NCI-H748 (cell line): ENCODE results near the gene SNX30.
A peak's percentile ranks its signal among the peaks of the same experiment; 100 is the strongest.

ENCODE experiments used
- DNase-seq: peaks from one replicate; lab custom pipeline; 2025; ENCODE audit not compliant: unreplicated experiment; lab: John Stamatoyannopoulos, UW

Gene SNX30

DNA sequence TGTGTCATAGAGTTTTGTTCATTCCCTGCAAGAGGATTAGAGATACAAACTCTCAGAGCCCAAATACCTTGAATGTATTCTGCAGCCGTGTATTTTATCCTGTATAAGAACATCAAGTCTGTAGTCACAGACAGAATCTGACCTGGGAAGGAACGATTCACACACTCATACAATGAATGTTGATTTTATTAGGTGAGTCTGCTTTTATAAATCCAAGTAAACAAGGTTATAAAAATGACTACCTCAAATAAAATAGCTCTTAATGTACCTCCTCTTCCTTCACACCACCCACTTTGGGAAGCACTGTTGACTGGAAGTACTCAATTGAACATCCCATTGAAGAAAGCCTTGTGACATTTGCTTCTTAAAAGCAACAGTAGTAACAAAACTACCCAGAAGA lies 128.2 kb downstream of the SNX30 start:
- no peak for DNase-seq

GRCh38 chr9:112880650-112881049 lies 130.1 kb downstream of the SNX30 start:
- DNase-seq = no peak

GRCh38 chr9:112881331-112881730 lies 130.8 kb downstream of the SNX30 start:
- DNase-seq = no peak

DNA sequence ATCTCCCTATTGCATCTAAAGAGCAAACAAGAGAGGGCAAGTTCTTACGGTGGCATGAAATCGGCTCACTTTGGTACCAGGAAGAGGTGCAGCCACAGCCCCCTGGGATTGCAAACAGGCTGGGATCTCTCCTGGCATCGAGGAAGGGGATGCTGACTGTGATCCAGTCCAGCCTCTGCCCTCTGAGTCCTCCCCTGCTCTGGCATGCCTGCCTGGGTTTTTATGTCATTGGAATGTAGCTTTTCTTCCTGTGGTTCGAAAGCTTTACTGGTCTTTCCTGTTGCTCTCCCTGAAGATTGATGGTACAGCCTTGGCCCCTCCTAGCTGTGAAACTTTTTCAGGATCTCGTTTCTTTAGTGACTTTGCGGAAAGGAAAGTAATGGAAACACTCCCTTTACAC lies 133.5 kb downstream of the SNX30 start:
- DNase-seq = no peak

GRCh38 chr9:112884721-112885120 lies 134.2 kb downstream of the SNX30 start:
- no peak for DNase-seq

DNA sequence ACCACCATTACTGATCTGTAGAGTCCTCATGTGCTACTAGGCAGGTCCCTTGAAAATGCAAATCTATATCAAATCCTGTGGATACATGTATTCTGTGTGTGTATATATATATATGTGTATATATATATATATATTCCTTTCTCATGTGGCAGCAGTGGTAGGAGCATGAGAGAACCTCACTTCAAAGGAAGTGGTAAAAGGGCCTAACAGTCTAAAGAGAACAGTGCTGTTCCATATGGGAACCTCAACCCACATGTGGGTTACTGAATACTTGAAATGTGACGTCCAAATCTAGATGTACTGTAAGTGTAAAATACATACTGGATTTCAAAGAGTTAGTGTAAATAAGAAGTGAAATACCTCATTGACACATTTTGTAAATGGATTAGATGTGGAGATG lies 134.8 kb downstream of the SNX30 start:
- no peak for DNase-seq

- DNase-seq = no peak
Observed at GRCh38 chr9:112886351-112886750, 135.8 kb downstream of the SNX30 start.

DNA sequence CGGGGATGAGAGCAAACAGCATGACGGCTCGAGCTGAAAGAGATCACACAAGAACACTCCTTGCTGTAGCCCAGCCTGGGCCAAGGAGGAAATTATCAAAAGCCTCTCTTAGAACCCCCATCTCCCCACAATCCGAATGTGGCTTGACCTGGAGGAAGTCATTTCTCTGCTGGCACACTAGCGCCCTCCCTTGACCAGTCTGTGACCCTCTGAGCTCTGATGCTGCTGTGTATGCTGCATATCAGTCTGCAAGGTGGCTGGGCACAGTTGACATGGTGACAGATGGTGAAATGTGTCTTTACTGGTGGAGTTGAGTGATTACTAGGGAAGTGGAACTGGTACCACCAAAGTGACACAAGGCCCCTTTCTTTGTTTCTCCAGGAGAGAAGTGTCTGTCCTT lies 136.8 kb downstream of the SNX30 start:
- DNase-seq = peak; percentile 28

DNA sequence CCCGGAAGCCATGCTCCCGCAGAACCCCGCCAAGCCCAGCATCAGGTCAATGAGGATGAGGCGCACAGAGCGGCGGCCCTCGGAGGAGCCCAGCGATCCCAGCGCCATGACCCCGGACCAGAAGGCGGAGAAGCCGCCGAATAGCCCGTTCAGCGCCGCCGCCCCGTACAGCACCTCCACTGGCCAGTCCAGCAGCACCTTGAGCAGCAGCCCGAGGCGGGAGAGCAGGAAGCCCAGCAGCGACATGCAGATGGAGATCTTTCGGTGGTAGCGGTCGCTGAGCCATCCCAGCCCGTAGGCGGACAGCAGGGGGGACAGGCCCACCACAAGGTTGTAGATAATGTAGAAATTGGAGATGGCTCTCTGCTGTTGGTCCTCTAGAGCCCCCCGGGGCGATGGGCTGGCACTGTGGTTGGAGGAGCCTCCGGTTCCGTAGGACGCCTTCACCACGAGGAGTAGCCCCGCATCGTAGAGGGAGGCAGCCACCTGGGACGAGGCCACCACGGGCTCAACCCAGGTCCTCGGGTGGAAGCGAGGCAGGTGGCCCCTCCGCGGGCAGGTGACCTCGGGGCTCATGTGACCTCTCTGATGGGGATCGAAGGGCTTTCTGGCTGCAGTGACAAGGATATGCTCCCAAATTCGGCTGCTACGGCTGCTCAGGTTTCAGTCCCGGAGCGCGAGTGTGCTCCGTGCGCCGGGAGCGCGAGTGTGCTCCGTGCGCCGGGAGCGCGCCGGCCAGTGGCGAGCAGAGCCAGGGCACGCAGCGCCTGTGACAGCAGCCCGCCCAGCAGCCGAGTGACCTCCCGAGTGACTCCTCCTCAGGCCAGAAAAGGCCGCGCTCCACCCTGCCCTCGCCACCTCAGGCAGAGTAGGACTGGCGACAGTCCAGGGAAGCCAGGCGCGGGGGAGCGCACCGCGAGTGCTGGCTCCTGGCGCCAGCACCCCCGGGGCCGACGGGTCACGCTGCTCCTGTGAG lies 139.8 kb downstream of the SNX30 start, which contains the start of gene SLC46A2:
SLC46A2 (minus strand) TSS at position 771 of the 976 bp plus-strand sequence; CDS start at position 576, 195 bp downstream.
- DNase-seq = peak; percentile 15

GRCh38 chr9:112891521-112891920 lies 141.0 kb downstream of the SNX30 start:
- no peak for DNase-seq

DNA sequence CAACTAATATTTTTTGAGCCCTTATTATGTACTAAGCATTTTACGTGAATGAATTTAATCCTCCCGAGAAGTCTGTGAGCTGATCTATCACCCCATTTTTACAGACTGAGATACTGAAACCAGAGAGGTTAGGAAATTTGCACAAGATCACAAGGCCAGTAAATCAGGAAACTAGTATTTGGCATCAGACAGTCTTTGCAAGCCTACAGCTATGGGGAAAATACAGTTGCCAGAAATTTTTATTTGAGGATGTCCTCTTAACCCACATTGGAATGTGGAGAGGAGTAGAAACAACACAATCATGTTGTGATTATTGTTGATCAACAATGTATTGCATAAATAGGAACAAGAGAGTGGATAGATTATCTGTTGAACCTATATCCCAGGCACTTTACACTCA lies 142.4 kb downstream of the SNX30 start:
- DNase-seq = no peak

DNA sequence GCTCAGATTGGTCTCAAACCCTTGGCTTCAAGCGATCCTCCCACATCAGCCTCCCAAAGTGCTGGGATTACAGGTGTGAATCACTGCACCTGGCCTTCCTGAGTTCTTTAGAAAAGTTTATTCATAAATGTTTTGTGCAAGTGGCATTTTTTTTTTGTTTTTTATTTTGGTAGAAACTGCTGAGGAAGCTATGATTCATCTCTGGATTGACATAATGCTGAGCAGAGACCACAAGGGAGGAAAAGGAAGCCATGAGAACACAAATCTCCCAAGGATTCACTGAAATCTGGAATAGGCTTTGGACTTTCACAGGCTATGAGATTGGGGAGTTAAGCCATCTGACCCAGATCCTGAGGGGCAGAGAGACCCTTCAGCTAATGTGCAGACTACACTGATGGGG lies 143.5 kb downstream of the SNX30 start:
- no peak for DNase-seq

GRCh38 chr9:112894699-112895098 lies 144.1 kb downstream of the SNX30 start:
- DNase-seq = no peak

DNA sequence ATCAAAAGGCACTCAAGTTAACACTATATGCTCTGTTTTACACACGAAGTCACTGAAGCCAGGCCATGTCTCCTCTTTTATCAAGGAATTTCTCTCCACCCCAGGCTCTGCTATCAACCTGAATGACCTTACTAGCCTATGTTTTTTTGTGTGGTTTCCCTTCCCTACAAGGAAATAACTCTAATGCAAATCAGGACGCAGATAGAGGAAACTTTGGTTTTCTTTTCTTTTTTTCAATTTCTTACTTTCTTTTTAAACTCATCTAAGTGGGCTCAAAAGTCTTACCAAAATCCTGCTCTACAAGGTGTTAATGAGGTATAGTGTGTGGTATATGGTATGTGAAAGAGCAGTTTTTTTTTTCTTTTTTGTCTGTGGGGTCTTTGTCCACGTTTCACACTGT lies 145.6 kb downstream of the SNX30 start:
- no peak for DNase-seq

DNA sequence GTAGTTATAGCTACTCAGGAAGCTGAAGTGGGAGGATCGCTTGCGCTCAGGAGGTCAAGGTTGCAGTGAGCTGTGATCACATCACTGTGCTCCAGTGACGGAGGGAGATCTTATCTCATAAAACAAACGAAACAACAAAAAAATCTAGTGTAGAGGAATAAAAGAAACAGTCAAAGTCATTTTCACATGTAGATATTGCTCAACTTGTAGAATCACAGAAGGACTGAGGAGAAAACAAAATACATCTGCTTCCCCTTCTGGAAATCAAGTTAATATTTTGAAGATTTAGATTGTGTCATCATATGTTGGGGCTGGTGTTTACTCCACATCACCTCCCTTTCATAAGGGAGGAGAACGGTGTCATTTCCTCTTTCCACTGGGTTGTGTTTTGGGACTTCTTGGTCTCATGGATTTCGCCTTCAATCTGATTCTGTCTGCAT lies 148.3 kb downstream of the SNX30 start:
- DNase-seq = no peak

GRCh38 chr9:112900488-112900887 lies 149.9 kb downstream of the SNX30 start:
- DNase-seq = no peak

GRCh38 chr9:112900901-112901300 lies 150.3 kb downstream of the SNX30 start:
- no peak for DNase-seq

DNA sequence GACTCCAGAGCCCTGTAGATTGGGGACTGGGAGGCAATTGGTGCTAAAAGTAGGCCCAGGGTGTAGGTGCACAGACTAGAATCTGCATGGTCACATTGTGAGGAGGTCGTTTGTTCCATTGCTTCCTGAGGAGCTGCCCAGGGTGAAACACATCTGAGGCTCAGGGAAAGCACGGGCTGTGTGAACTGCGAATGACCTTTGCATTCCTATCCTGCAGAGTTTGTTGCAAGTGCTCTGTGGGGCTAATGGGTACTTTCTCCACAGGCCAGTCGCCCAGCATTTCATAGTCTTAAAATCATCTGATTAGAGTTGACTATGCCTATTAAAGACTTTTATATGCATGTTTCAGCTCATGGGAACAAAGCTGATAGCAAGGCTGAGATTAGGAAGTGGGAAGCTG lies 154.5 kb downstream of the SNX30 start:
- DNase-seq = no peak

- no peak for DNase-seq
Observed at GRCh38 chr9:112911736-112912135, 161.2 kb downstream of the SNX30 start.

DNA sequence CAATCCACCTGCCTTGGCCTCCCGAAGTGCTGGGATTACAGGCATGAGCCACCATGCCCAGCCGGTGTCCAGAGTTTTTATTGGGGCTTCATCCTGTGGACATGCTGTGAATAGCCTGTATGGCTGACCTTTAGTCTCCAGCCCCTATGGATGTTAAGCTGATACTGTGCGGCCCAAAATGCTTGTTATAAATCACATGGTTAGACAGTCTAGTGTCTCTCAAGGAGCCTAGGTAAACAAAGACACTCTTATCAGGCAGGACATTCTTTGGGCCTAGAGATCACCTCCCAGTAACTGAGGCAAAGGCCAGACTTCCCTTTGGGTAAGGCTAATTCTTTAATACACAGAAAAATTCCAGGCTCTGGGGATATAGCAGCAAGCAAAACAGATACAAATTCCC lies 162.1 kb downstream of the SNX30 start:
- no peak for DNase-seq

- no peak for DNase-seq
Observed at GRCh38 chr9:112913326-112913725, 162.8 kb downstream of the SNX30 start.

DNA sequence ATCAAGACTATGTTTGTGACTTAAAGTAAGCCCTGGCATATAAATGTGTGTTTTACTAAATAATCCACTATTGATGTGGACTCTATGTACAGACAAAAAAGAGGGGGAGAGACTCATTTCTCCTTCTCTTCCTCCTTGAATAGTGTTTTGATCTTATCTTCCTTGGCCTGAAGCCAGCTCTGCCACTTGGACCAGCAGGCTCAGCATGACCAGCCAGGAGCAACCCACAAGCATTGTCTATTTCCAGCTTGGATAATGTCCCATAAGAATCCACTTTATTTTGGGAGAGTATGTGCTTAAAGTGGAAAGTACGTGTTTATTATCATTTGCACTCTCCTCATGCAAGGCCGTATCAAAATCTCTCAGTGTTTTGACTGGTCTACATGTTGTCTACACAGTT lies 164.0 kb downstream of the SNX30 start:
- DNase-seq = no peak
